Brain microvascular endothelial cell (primary cell): ENCODE data around the gene ERICH2.
"Not testable (repeated sequence)": the region's sequence is repeated elsewhere in the genome, so short reads cannot be mapped to it uniquely, and the experiment has no call there.

Experiments
- DNase-seq: peaks from one replicate; pipeline ENCODE4 v3.0.0-alpha.2; 2020
- H3K27ac ChIP-seq: fragments of 250-450 bp; sonication (Bioruptor Pico); 2 replicates; pipeline ENCODE4 v1.5.1; 2020; ENCODE audit warnings: mild to moderate bottlenecking, moderate library complexity
- H3K27me3 ChIP-seq: fragments of 250-450 bp; sonication (Bioruptor Pico); replicated peaks from 2 replicates; pipeline ENCODE4 v1.5.1; 2020; ENCODE audit warnings: mild to moderate bottlenecking
- H3K36me3 ChIP-seq: fragments of 250-450 bp; sonication (Bioruptor Pico); replicated peaks from 2 replicates; pipeline ENCODE4 v1.5.1; 2020; ENCODE audit warnings: mild to moderate bottlenecking
- H3K4me3 ChIP-seq: 2 replicates; pipeline ENCODE4 v1.5.1; 2011; ENCODE audit warnings: low read depth, mild to moderate bottlenecking, control low read depth, low read length, moderate library complexity
- in situ Hi-C: cut with HindIII; loops from 2 replicates; pipeline ENCODE4 v1.10.0; 2017; ENCODE audit warnings: low sequenced_read_pairs, low pct_ligation_motif_present
- TF ChIP-seq, protein P1 (sequence below): IDR thresholded peaks from 2 replicates; pipeline ENCODE4 v1.5.1; 2011; ENCODE audit warnings: low read depth, mild to moderate bottlenecking, moderate library complexity, low read length, control low read depth, inconsistent platforms; ENCODE audit errors: missing control alignments

Gene ERICH2, protein sequence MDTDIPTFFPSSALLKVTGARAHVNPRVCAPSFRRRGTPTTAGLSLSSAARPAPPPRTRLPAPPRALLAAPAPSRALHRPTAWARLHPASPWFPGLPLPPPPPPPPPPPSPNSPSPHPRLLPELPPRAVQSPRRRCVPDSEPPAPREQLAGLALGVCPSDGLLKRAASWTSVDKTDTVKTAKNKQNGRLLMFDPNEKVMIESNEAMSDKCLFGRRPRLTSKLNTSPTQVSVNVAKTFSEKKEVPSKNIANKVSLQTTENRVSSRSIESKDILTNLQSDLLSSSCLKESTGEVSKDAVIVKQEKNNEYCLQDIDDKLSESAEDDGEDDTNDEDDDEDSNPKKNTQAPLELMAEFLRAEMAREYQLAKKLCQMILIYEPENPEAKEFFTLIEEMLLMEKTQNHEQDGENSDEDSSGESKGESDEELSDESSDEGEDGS

DNA sequence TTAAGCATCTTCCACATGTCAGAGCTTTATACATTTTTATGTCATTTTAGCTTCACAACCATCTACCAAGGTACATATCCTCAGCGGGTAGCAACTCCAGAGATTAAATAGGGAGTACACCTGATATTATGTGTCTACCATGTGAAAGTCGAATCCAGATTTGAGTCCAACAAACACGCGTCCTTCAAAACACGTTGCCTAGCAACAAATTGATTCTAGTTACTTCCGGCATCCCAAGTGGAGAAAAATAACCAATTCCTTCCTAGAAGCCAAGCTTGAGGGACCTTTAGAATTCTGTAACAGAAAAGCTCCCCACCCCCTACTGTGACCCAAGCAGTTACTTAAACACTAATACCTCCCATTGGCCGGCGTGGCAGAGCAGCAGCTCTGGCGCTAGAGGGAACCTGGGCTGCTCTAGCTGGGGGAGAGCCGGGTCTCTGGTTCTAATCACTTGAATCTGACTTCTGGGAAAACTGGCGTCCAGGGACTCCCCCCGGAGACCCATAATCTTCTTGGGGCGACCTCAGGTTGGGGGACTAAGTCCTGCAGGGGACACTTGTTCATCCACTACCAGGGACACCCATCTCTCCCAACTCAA is at the start of gene ERICH2:
Gene ERICH2, plus strand, starts transcription at position 371 of the 598 bp plus-strand sequence. CDS start 304 bp downstream, outside the sequence.
- H3K36me3 ChIP-seq, result no peaks in the 10 kb centered on the region
- in situ Hi-C loops, result no loop called here
- peak within 1 kb of the TSS; percentile 59 for H3K4me3 ChIP-seq
- H3K27me3 ChIP-seq, result peaks cover 8% of the 10 kb centered on the region
- no peak within 1 kb of the TSS for H3K27ac ChIP-seq
- DNase-seq, result peak; percentile 34
- TF ChIP-seq, protein P1, sequence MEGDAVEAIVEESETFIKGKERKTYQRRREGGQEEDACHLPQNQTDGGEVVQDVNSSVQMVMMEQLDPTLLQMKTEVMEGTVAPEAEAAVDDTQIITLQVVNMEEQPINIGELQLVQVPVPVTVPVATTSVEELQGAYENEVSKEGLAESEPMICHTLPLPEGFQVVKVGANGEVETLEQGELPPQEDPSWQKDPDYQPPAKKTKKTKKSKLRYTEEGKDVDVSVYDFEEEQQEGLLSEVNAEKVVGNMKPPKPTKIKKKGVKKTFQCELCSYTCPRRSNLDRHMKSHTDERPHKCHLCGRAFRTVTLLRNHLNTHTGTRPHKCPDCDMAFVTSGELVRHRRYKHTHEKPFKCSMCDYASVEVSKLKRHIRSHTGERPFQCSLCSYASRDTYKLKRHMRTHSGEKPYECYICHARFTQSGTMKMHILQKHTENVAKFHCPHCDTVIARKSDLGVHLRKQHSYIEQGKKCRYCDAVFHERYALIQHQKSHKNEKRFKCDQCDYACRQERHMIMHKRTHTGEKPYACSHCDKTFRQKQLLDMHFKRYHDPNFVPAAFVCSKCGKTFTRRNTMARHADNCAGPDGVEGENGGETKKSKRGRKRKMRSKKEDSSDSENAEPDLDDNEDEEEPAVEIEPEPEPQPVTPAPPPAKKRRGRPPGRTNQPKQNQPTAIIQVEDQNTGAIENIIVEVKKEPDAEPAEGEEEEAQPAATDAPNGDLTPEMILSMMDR, result peak; percentile 53

DNA sequence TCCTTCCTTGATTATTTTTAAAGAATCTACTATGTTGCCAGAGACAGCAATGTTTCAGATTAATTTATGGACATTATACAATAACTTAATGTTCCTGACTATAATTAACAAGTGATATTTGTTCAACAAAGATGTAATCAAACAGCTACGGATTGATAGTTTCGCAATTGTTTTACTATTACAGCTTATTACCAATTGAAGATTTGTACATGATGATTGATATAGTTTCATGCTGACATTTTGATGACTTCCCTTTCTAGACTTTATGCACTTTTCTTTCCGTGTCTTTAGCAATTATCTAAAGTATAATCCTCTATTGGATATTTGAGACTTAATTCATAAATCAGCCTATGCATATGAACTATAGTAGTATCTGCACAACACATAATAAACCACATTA is 48.5 kb upstream of the ERICH2 start:
- peaks cover 35% of the 10 kb centered on the region for H3K27me3 ChIP-seq
- no peak for DNase-seq
- TF ChIP-seq, protein P1, result no peak
- no peaks in the 10 kb centered on the region for H3K36me3 ChIP-seq
- H3K4me3 ChIP-seq, result no peak overlapping the region
- no peak overlapping the region for H3K27ac ChIP-seq
- in situ Hi-C loops, result loop anchor here (25.0 kb wide), 1 partner anchor 309 kb away; no protein-coding TSS in a partner anchor

DNA sequence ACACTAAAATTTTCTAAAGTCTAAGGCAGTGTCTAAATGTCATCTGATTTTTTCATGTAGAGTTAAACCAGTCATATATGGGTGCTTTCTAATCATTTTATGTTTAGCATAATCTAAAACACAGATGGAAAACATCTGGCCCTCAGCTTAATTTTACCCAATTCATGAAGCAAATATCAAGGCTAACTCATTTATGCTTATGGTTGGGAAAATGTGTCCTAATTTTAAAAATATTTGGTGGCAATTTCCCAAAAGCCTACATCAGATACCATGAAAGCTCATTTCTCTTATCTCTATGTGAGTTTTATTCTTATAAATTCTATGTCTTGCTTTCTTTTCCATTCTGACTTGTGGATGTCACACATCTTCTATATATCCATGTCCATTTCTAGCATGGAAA is 47.9 kb upstream of the ERICH2 start:
- in situ Hi-C loops, result loop anchor here (25.0 kb wide), 1 partner anchor 310 kb away; no protein-coding TSS in a partner anchor
- Histone ChIP-seq H3K36me3 (no peaks in the 10 kb centered on the region), H3K27ac (no peak overlapping the region), H3K27me3 (peaks cover 29% of the 10 kb centered on the region), H3K4me3 (no peak overlapping the region)
- TF ChIP-seq, protein P1, result no peak
- no peak for DNase-seq

DNA sequence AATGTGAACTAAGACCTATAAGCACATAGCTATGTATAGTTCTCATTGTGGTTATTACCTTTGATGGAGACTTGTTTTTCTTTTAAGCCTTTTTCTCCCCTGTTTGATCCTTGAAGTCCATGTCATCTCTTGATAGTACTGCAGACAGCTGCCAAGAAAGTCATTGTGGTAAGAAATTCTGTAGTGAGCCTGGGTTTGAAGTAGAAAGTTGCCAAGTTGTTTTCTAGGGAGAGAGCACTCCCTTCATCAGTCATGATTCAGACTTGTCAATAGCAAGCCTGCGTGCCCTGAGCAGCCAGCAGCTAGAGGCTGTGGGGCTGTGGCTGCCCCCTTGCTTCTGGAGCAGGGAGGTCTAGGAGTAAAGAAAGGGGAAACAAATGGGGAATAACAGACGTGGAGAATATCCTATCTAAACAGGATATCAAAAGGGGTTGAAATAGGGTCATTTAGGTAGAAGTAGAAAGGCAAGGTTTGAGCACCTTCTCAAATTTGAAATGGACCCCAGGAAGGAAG is 46.7 kb upstream of the ERICH2 start:
- H3K27ac ChIP-seq, result no peak overlapping the region
- no peaks in the 10 kb centered on the region for H3K36me3 ChIP-seq
- TF ChIP-seq, protein P1, result no peak
- in situ Hi-C loops, result loop anchor here (25.0 kb wide), 1 partner anchor 311 kb away; no protein-coding TSS in a partner anchor
- peaks cover 19% of the 10 kb centered on the region for H3K27me3 ChIP-seq
- DNase-seq, result no peak
- H3K4me3 ChIP-seq, result no peak overlapping the region

DNA sequence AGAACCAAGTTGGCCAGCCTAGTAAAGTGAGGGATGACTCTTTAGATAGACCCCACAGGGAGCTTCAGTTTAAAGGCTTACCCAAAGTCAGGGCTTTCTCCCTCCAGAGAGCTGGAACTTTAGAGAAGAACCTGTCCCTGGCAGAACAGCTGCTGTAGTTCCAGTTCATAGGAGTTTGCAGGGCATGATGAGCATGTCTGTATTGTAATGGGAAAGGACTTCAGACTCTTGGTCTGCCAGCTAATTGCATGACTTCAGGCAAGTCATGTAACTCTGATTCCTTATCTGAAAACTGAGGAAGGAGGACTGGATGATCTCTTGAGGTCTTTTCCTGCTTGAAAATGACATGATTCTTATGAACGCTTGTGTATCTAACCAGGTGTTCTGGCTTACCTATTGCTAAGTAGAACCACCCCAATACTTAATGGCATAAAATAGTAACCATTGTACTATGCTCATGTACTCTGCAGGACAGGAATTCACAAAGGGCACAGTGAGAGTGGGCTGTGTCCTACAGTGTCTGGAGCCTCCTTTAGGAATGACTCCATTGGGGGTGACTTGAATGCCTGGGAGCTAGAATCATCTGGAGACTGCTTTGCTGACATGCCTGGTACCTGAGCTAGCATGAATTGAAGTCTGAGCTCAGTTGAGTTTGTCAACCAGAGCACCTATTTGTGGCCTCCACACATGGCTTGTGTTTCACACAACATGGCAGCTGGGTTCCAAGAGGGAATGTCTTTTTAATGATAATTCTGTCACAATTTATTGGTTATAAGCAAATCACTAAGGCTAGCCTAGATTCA is 36.2 kb upstream of the ERICH2 start:
- Histone ChIP-seq H3K36me3 (no peaks in the 10 kb centered on the region), H3K27ac (no peak overlapping the region), H3K4me3 (no peak overlapping the region), H3K27me3 (no peaks in the 10 kb centered on the region)
- in situ Hi-C loops, result no loop called here
- TF ChIP-seq, protein P1, result no peak
- DNase-seq, result no peak

DNA sequence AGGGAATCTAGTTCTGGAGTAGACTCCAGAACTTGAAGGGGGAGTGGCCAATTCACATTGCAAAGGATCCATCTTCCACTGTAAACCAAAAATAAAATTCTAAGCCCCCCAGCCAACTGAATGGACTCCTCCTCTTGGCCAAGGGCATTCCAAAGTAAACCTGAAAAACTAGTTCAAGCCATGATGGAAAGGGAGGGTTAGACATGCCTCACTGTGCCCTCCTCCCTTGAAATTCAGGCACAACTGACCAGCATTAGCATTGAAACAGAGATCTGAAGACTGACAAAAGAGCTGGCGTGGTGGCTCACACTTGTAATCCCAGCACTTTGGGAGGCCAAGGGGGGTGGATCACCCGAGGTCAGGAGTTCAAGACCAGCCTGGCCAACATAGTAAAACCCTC is 35.6 kb upstream of the ERICH2 start:
- H3K27ac ChIP-seq, H3K27me3 ChIP-seq, H3K4me3 ChIP-seq, DNase-seq, H3K36me3 ChIP-seq, in situ Hi-C loops: not testable (repeated sequence)
